ENCODE data around the gene DPM2. TPM values are rescaled to one million over a fixed set of nuclear protein-coding genes. Genes with fewer than 3 reads are reported as not detected.

The DPM2 gene
- total and polyA plus RNA-seq, 2 experiments from 2014 or later: 36.6 to 92.4 TPM

DNA sequence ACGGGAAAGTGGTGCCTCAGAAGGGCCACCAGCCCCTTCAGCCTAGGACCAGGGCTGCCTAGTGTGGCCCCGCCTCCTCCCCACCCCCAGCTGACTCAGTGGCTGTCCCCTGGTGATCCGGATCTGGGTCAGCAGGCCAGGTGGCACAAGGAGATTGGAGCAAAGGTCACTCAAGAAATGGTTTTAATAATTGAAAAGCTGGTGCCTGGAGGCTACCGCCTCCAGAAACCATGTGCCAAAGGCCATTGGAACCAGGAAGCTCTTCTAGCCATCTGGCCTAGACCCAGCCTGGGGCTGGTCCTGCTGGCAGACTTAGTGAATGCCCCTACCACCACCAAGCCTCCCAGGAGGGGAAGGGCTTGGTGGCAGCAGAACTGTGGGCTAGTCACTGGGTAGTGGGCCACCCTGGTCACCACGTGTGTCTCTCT is 22.3 kb downstream of the DPM2 start:
- TF ChIP-seq JUNB (IDR thresholded peaks at IDR 0.05; ENCODE audit: unreplicated experiment) (no peak), NANOG (IDR thresholded peaks at IDR 0.05; ENCODE audit: borderline replicate concordance) (no peak), REST (IDR thresholded peaks at IDR 0.05; ENCODE audit: unreplicated experiment) (no peak), EZH2 (IDR thresholded peaks at IDR 0.05; ENCODE audit: low read depth, unreplicated experiment) (no peak), STAT1 (IDR thresholded peaks at IDR 0.05; ENCODE audit: unreplicated experiment) (no peak), ZNF331 (CRISPR knock-in tag; IDR thresholded peaks at IDR 0.05; ENCODE audit: low read depth) (no peak), ZNF462 (CRISPR knock-in tag; IDR thresholded peaks at IDR 0.05) (no peak), ZNF114 (CRISPR knock-in tag; IDR thresholded peaks at IDR 0.05) (no peak), EZH2phosphoT487 (IDR thresholded peaks at IDR 0.05; ENCODE audit: unreplicated experiment) (no peak), CREB1 (CRISPR knock-in tag; IDR thresholded peaks at IDR 0.05; ENCODE audit: low read depth) (no peak), POLR2AphosphoS5 (IDR thresholded peaks at IDR 0.05; ENCODE audit: low read depth) (no peak), CTCF (conservative IDR thresholded peaks at IDR 0.05; ENCODE audit: low read depth in 2 of 2) (no peak)
- TF ChIP-seq, protein P1, sequence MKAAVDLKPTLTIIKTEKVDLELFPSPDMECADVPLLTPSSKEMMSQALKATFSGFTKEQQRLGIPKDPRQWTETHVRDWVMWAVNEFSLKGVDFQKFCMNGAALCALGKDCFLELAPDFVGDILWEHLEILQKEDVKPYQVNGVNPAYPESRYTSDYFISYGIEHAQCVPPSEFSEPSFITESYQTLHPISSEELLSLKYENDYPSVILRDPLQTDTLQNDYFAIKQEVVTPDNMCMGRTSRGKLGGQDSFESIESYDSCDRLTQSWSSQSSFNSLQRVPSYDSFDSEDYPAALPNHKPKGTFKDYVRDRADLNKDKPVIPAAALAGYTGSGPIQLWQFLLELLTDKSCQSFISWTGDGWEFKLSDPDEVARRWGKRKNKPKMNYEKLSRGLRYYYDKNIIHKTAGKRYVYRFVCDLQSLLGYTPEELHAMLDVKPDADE (IDR thresholded peaks at IDR 0.05): no peak
- Histone ChIP-seq H3K4me1 (ENCODE audit: insufficient read depth) (peaks cover 8% of the 10 kb centered on the region; the same call in 1 of the 2 replicates), H3K4me3 (no peak overlapping the region), H3K4me2 (no peak overlapping the region), H3K27me3 (ENCODE audit: insufficient read depth) (0 out of 2 replicates have a peak, but pooled peaks cover 7% of the 10 kb centered on the region), H3K27ac (ENCODE audit: low read depth) (no peak overlapping the region), H3F3A (replicated peaks; ENCODE audit: low read depth) (peaks cover 15% of the 10 kb centered on the region; the same call in 1 of the 2 replicates), H2AFZ (no peak overlapping the region), H3K79me2 (replicated peaks; ENCODE audit: insufficient read depth) (no peaks in the 10 kb centered on the region), H3K9me2 (ENCODE audit: insufficient read depth) (no peaks in the 10 kb centered on the region), H4K20me1 (replicated peaks; ENCODE audit: insufficient read depth) (peaks cover 5% of the 10 kb centered on the region), H3K36me3 (ENCODE audit: insufficient read depth) (no peaks in the 10 kb centered on the region)
- ATAC-seq (no peak), DNase-seq (ENCODE audit: low spot score) (no peak)
- peaks cover 12% of the 10 kb centered on the region for H3K27me3 Mint-ChIP-seq (ENCODE audit: insufficient read depth, low read depth, poor library complexity)
- H3K4me1 Mint-ChIP-seq: peaks cover 19% of the 10 kb centered on the region
- H3K27ac Mint-ChIP-seq: no peak overlapping the region
- H3K4me3 Mint-ChIP-seq: no peak overlapping the region
- H3K36me3 Mint-ChIP-seq (ENCODE audit: low read depth): peaks cover 19% of the 10 kb centered on the region; the same call in 2 of the 3 replicates
- no peaks in the 10 kb centered on the region; the same call in 2 of the 3 replicates for H3K9me3 Mint-ChIP-seq
